SK-N-SH (cell line): ENCODE data around the gene IGF2BP3.

Experiments
- EZH2phosphoT487 ChIP-seq: fragments of 200-600 bp; sonication (generic); IDR thresholded peaks from 2 replicates; pipeline ENCODE4 v1.6.1; 2017; ENCODE audit warnings: low read depth, mixed run types, mild to moderate bottlenecking, antibody characterized with exemption, moderate library complexity, borderline replicate concordance
- MEF2A ChIP-seq: IDR thresholded peaks from 2 replicates; pipeline ENCODE4 v1.4.0; 2012; ENCODE audit warnings: low read depth, borderline replicate concordance
- POLR2AphosphoS5 ChIP-seq: IDR thresholded peaks from 2 replicates; pipeline ENCODE4 v1.6.1; 2012; ENCODE audit warnings: low read depth, low read length
- RFX5 ChIP-seq: IDR thresholded peaks from 2 replicates; pipeline ENCODE4 v1.6.1; 2012; ENCODE audit warnings: mild to moderate bottlenecking, improper control_type of control experiment, low read length
- YY1 ChIP-seq: IDR thresholded peaks from 2 replicates; pipeline ENCODE4 v1.4.0; 2012; ENCODE audit warnings: low read depth, mild to moderate bottlenecking
- TF ChIP-seq, protein P1 (sequence below): fragments of 200-600 bp; sonication (generic); IDR thresholded peaks from 2 replicates; pipeline ENCODE4 v1.6.1; 2017; ENCODE audit warnings: antibody characterized with exemption, mild to moderate bottlenecking, moderate library complexity
- TF ChIP-seq, protein P2 (sequence below): IDR thresholded peaks from 2 replicates; pipeline ENCODE4 v1.4.0; 2012; ENCODE audit warnings: low read depth

DNA sequence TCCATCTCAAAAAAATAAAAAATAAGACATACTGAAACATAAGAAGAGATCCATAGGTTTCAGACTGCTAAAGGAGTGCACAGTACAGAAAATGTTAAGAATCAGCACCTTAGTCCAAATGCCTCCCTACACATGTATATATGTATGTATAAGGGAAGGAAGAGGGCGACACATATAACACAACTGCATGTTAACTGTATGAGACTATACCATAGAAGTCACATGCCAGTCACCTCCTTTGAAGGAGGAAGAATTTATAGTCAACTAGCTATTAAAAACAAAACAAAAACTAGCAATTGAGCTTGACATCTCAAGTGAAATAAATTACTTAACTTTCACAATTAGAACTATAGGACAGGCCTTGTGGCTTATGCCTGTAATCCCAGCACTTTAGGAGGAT, 50.4 kb downstream of the IGF2BP3 start:
- TF ChIP-seq, protein P1, sequence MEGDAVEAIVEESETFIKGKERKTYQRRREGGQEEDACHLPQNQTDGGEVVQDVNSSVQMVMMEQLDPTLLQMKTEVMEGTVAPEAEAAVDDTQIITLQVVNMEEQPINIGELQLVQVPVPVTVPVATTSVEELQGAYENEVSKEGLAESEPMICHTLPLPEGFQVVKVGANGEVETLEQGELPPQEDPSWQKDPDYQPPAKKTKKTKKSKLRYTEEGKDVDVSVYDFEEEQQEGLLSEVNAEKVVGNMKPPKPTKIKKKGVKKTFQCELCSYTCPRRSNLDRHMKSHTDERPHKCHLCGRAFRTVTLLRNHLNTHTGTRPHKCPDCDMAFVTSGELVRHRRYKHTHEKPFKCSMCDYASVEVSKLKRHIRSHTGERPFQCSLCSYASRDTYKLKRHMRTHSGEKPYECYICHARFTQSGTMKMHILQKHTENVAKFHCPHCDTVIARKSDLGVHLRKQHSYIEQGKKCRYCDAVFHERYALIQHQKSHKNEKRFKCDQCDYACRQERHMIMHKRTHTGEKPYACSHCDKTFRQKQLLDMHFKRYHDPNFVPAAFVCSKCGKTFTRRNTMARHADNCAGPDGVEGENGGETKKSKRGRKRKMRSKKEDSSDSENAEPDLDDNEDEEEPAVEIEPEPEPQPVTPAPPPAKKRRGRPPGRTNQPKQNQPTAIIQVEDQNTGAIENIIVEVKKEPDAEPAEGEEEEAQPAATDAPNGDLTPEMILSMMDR: no peak
- no peak for TF ChIP-seq MEF2A
- TF ChIP-seq YY1: no peak
- TF ChIP-seq, protein P2, sequence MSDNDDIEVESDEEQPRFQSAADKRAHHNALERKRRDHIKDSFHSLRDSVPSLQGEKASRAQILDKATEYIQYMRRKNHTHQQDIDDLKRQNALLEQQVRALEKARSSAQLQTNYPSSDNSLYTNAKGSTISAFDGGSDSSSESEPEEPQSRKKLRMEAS: no peak
- TF ChIP-seq POLR2AphosphoS5: no peak
- no peak for TF ChIP-seq EZH2phosphoT487
- TF ChIP-seq RFX5: no peak
